A549 (cell line): Measurements from ENCODE around the gene CBLC.

ENCODE experiments used
- BHLHE40 ChIP-seq: IDR thresholded peaks from 2 replicates; pipeline ENCODE4 v1.6.1; 2012; ENCODE audit warnings: low read depth, low read length, inconsistent platforms
- HOXB5 ChIP-seq: fragments of 250-450 bp; sonication (Bioruptor Pico); IDR thresholded peaks from 2 replicates; pipeline ENCODE4 v1.5.0; 2020; ENCODE audit warnings: mild to moderate bottlenecking, moderate library complexity
- RCOR1 ChIP-seq: fragments of 150-350 bp; IDR thresholded peaks from 2 replicates; pipeline ENCODE4 v1.6.1; 2014; ENCODE audit warnings: antibody characterized with exemption, low read length, low read depth
- RFX5 ChIP-seq: fragments of 450-650 bp; IDR thresholded peaks from 2 replicates; pipeline ENCODE4 v1.7.1; 2014; ENCODE audit warnings: antibody characterized with exemption, mild to moderate bottlenecking, moderate library complexity
- ZFP36 ChIP-seq: fragments of 450-650 bp; IDR thresholded peaks from 2 replicates; pipeline ENCODE4 v1.6.1; 2014; ENCODE audit warnings: borderline replicate concordance; ENCODE audit not compliant: partially characterized antibody
- TF ChIP-seq, protein P1 (sequence below): fragments of >200 bp; sonication (Bioruptor Twin); formaldehyde crosslinking; IDR thresholded peaks from 3 replicates; pipeline ENCODE4 v1.5.1; 2016

DNA sequence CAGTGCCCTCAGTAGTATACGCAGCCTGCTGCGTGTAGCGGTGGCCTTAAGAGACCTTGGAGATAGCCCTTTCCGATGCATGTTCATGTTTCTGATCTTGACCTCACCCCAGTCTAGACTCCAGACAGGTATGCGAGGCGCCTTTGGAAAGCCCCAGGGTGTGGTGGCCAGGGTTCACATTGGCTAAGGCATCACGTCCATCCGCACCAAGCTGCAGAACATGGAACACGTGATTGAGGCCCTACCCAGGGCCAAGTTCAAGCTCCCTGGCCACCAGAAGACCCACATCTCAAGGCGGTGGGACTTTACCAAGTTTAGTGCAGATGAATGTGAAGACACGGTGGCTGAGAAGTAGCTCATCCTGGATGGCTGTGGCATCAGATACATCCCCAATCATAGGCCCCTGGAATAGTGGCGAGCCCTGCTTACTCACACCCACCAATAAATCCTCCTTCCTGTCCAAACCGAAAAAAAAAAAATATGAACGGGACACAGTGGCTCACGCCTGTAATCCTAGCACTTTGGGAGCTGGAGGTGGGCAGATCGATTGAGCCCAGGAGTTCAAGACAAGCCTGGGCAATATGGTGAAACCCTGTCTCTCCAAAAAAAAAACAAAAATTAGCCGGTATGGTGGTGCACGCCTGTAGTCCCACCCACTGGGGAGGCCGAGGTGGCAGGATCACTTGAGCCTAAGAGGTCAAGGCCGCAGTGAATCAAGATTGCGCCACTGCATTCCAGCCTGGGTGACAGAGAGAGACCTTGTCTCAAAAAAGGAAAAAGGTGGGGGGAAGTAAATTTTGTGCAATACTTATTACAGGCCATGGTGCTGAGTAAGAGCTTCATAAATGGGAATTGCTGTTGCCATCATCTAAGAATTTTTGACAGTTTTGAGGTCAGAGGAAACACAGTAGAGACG, 12.4 kb upstream of the CBLC start:
- TF ChIP-seq BHLHE40 (no peak), HOXB5 (no peak), RCOR1 (no peak), ZFP36 (no peak), RFX5 (no peak)
- TF ChIP-seq, protein P1, sequence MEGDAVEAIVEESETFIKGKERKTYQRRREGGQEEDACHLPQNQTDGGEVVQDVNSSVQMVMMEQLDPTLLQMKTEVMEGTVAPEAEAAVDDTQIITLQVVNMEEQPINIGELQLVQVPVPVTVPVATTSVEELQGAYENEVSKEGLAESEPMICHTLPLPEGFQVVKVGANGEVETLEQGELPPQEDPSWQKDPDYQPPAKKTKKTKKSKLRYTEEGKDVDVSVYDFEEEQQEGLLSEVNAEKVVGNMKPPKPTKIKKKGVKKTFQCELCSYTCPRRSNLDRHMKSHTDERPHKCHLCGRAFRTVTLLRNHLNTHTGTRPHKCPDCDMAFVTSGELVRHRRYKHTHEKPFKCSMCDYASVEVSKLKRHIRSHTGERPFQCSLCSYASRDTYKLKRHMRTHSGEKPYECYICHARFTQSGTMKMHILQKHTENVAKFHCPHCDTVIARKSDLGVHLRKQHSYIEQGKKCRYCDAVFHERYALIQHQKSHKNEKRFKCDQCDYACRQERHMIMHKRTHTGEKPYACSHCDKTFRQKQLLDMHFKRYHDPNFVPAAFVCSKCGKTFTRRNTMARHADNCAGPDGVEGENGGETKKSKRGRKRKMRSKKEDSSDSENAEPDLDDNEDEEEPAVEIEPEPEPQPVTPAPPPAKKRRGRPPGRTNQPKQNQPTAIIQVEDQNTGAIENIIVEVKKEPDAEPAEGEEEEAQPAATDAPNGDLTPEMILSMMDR: no peak
